C1 segment of cervical spinal cord (tissue), 14 donors: Measurements from ENCODE around the gene PIGR.

Experiments used
- DNase-seq, 14 donors: peaks; one replicate each; lab custom pipeline; 2025; lab: John Stamatoyannopoulos, UW

PIGR gene

GRCh38 chr1:206960676-206961386, 14.6 kb upstream of the PIGR start:
- no peak for DNase-seq

- no peak for DNase-seq
These were observed 11.9 kb upstream of the PIGR start for GRCh38 chr1:206958144-206958543.

GRCh38 chr1:206957639-206958038, 11.4 kb upstream of the PIGR start:
- no peak for DNase-seq

- no peak for DNase-seq
These were observed 9.5 kb upstream of the PIGR start for GRCh38 chr1:206955476-206956451.

GRCh38 chr1:206954459-206955342, 8.4 kb upstream of the PIGR start:
- no peak for DNase-seq

GRCh38 chr1:206953626-206954025, 7.4 kb upstream of the PIGR start:
- no peak for DNase-seq

GRCh38 chr1:206953126-206953525, 6.9 kb upstream of the PIGR start:
- DNase-seq, result no peak

GRCh38 chr1:206952171-206952570, 5.9 kb upstream of the PIGR start:
- no peak for DNase-seq

GRCh38 chr1:206951318-206952100, 5.2 kb upstream of the PIGR start:
- DNase-seq, result no peak

- no peak for DNase-seq
These were observed 3.4 kb upstream of the PIGR start for GRCh38 chr1:206949641-206950040.

GRCh38 chr1:206949208-206949607, 2.9 kb upstream of the PIGR start:
- DNase-seq, result peak in 4 of 14 donors; percentile 15 to 27 (median 18)

- DNase-seq, result no peak
These were observed 989 bp upstream of the PIGR start for GRCh38 chr1:206947255-206947654.

GRCh38 chr1:206945779-206946178, 487 bp downstream of the PIGR start:
- DNase-seq, result no peak

GRCh38 chr1:206944703-206945102, 1.6 kb downstream of the PIGR start:
- no peak for DNase-seq

- DNase-seq, result no peak
These were observed 4.4 kb downstream of the PIGR start for GRCh38 chr1:206941766-206942418.

GRCh38 chr1:206940588-206940936, 5.7 kb downstream of the PIGR start:
- no peak for DNase-seq

GRCh38 chr1:206939841-206940587, 6.3 kb downstream of the PIGR start:
- no peak for DNase-seq

GRCh38 chr1:206939131-206939530, 7.1 kb downstream of the PIGR start:
- DNase-seq, result no peak

- no peak for DNase-seq
These were observed 8.8 kb downstream of the PIGR start for GRCh38 chr1:206937425-206937824.
